Measurements from ENCODE around the gene PLCL1. TPM values are rescaled to one million over a fixed set of nuclear protein-coding genes. Genes with fewer than 3 reads are reported as not detected.

PLCL1 gene
- polyA plus RNA-seq, 3 donors, result 0.69 to 1.4 (median 0.79) TPM

DNA sequence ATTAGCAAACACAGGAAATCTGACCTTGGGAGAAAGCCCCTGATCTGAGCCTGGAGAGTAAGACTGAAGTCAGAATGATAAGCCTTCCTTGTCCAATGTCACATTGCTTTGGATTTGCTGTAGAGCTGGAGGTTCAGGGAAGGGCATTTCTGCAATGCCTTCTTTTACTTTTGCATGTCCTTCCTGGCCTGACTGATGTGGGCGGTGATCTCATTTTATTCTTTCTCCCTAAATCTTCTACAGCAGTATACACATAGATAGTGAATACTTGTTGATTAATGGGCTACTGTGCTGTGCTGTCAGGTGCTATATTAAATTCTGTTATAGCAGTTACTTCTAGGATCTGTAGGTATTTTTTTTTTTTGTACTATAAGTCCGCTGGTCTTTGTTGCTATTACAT, 62.6 kb downstream of the PLCL1 start:
- H3K79me2 ChIP-seq (ENCODE audit: insufficient read depth, low read length), result no peaks in the 10 kb centered on the region
- intact Hi-C loops (cut with micrococcal nuclease), result no loop called here
- no peak for DNase-seq
- peaks cover 0 to 4% of the 10 kb centered on the region in 2 donors for H3K4me1 ChIP-seq (ENCODE audit: control insufficient read depth in 1 of 2, insufficient read depth in 2 of 2, low read length in 2 of 2)
- H3K27ac ChIP-seq (ENCODE audit: low read depth in 1 of 2, low read length in 2 of 2), result no peak overlapping the region
- no peak overlapping the region for H3K4me2 ChIP-seq (replicated peaks; ENCODE audit: extremely low read depth, low read length, poor library complexity, severe bottlenecking)
- peaks cover 14% of the 10 kb centered on the region for H3K4me1 Mint-ChIP-seq
- H3K9me3 ChIP-seq (replicated peaks in 1 of 2; ENCODE audit: control insufficient read depth in 1 of 2, insufficient read depth in 1 of 2, low read length in 2 of 2), result no peaks in the 10 kb centered on the region
- no peaks in the 10 kb centered on the region for H3K27me3 ChIP-seq (ENCODE audit: control insufficient read depth in 2 of 2, insufficient read depth in 2 of 2, low read length in 2 of 2)
- peaks cover 0 to 1% (median 0%) of the 10 kb centered on the region in 3 donors for H3K27me3 Mint-ChIP-seq (ENCODE audit: low read depth in 3 of 3)
- H2AFZ ChIP-seq (ENCODE audit: insufficient read depth, low read depth, low read length, poor library complexity, severe bottlenecking), result no peak overlapping the region
- no peaks in the 10 kb centered on the region for H3K36me3 Mint-ChIP-seq
- H3K9me3 Mint-ChIP-seq, result no peaks in the 10 kb centered on the region
- H3K9ac ChIP-seq (ENCODE audit: insufficient read depth, low read length, poor library complexity, severe bottlenecking), result no peak overlapping the region
- H3K4me3 Mint-ChIP-seq, result no peak overlapping the region
- TF ChIP-seq, protein P1, sequence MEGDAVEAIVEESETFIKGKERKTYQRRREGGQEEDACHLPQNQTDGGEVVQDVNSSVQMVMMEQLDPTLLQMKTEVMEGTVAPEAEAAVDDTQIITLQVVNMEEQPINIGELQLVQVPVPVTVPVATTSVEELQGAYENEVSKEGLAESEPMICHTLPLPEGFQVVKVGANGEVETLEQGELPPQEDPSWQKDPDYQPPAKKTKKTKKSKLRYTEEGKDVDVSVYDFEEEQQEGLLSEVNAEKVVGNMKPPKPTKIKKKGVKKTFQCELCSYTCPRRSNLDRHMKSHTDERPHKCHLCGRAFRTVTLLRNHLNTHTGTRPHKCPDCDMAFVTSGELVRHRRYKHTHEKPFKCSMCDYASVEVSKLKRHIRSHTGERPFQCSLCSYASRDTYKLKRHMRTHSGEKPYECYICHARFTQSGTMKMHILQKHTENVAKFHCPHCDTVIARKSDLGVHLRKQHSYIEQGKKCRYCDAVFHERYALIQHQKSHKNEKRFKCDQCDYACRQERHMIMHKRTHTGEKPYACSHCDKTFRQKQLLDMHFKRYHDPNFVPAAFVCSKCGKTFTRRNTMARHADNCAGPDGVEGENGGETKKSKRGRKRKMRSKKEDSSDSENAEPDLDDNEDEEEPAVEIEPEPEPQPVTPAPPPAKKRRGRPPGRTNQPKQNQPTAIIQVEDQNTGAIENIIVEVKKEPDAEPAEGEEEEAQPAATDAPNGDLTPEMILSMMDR (IDR thresholded peaks at IDR 0.05), result no peak
- H3K4me3 ChIP-seq (replicated peaks in 1 of 3; ENCODE audit: low read depth in 2 of 3, low read length in 3 of 3), result no peak overlapping the region
- no peak overlapping the region for H3K27ac Mint-ChIP-seq
- no peaks in the 10 kb centered on the region for H3K36me3 ChIP-seq (replicated peaks in 1 of 2; ENCODE audit: control insufficient read depth in 1 of 2, insufficient read depth in 2 of 2, low read length in 2 of 2)
- no peaks in the 10 kb centered on the region for H4K20me1 ChIP-seq (ENCODE audit: insufficient read depth, low read length)
- WGBS (ENCODE audit: insufficient coverage), result no CpG with 5 or more reads among the region's 2 CpGs

DNA sequence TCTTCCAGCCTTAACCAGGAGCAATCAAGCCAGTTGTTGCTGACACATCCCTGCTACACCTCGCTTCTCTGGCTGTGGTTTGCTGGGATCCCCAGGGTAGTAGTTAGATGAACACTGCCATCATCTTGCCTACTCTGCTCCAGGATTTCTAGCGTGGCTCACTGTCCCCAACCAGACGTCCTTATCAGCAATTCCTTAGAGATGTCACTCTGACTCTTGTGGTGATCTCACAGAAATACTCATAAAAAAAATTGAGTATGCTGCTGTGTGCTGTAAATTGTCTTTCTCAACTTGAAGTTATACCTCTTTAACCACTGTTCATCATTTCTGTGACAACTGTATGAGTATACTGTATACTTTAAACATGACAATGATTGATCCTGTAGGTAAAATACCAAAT, 63.2 kb downstream of the PLCL1 start:
- 100% methylated on average over 1 of the region's 3 CpGs for WGBS (ENCODE audit: insufficient coverage)
- Mint-ChIP-seq H3K9me3 (no peaks in the 10 kb centered on the region), H3K4me1 (peaks cover 9% of the 10 kb centered on the region), H3K27ac (peak overlapping the region in 1 of 7 donors; percentile 62), H3K27me3 (ENCODE audit: low read depth in 3 of 3) (peaks cover 0 to 1% (median 0%) of the 10 kb centered on the region in 3 donors), H3K4me3 (no peak overlapping the region), H3K36me3 (no peaks in the 10 kb centered on the region)
- Histone ChIP-seq H3K4me2 (replicated peaks; ENCODE audit: extremely low read depth, low read length, poor library complexity, severe bottlenecking) (no peak overlapping the region), H3K4me3 (replicated peaks in 1 of 3; ENCODE audit: low read depth in 2 of 3, low read length in 3 of 3) (no peak overlapping the region), H4K20me1 (ENCODE audit: insufficient read depth, low read length) (no peaks in the 10 kb centered on the region), H3K9me3 (replicated peaks in 1 of 2; ENCODE audit: control insufficient read depth in 1 of 2, insufficient read depth in 1 of 2, low read length in 2 of 2) (no peaks in the 10 kb centered on the region), H3K9ac (ENCODE audit: insufficient read depth, low read length, poor library complexity, severe bottlenecking) (no peak overlapping the region), H3K27me3 (ENCODE audit: control insufficient read depth in 2 of 2, insufficient read depth in 2 of 2, low read length in 2 of 2) (no peaks in the 10 kb centered on the region), H3K4me1 (ENCODE audit: control insufficient read depth in 1 of 2, insufficient read depth in 2 of 2, low read length in 2 of 2) (peaks cover 0 to 4% of the 10 kb centered on the region in 2 donors), H2AFZ (ENCODE audit: insufficient read depth, low read depth, low read length, poor library complexity, severe bottlenecking) (no peak overlapping the region), H3K27ac (ENCODE audit: low read depth in 1 of 2, low read length in 2 of 2) (no peak overlapping the region), H3K36me3 (replicated peaks in 1 of 2; ENCODE audit: control insufficient read depth in 1 of 2, insufficient read depth in 2 of 2, low read length in 2 of 2) (no peaks in the 10 kb centered on the region), H3K79me2 (ENCODE audit: insufficient read depth, low read length) (no peaks in the 10 kb centered on the region)
- TF ChIP-seq, protein P1 (IDR thresholded peaks at IDR 0.05), result no peak
- intact Hi-C loops (cut with micrococcal nuclease), result no loop called here
- no peak for DNase-seq

Measured in CD14-positive monocyte (primary cell).